Cardiac fibroblast (primary cell): ENCODE data around the gene FURIN.
"Not testable (repeated sequence)": the region's sequence is repeated elsewhere in the genome, so short reads cannot be mapped to it uniquely, and the experiment has no call there.

ENCODE experiments used
- DNase-seq, 2 donors: peaks; one replicate each; pipeline versions ENCODE4 v3.0.0 to v3.0.0-alpha.2; 2010; ENCODE audit warnings: low read depth in 2 of 2
- H3K4me3 ChIP-seq, 2 donors: replicated peaks in 1 of 2; 1 replicate in 1 of 2; 2 replicates in 1 of 2; pipeline ENCODE4 v1.5.1; 2011; ENCODE audit warnings: low read depth in 2 of 2, low read length in 2 of 2, mild to moderate bottlenecking in 2 of 2, moderate library complexity in 1 of 2
- TF ChIP-seq, protein P1 (sequence below): IDR thresholded peaks from one replicate; pipeline ENCODE4 v1.5.1; 2011; ENCODE audit warnings: low read depth, mild to moderate bottlenecking, low read length, inconsistent platforms

FURIN gene

GRCh38 chr15:90844696-90845095 lies 23.7 kb upstream of the FURIN start:
- DNase-seq: no peak
- TF ChIP-seq, protein P1, sequence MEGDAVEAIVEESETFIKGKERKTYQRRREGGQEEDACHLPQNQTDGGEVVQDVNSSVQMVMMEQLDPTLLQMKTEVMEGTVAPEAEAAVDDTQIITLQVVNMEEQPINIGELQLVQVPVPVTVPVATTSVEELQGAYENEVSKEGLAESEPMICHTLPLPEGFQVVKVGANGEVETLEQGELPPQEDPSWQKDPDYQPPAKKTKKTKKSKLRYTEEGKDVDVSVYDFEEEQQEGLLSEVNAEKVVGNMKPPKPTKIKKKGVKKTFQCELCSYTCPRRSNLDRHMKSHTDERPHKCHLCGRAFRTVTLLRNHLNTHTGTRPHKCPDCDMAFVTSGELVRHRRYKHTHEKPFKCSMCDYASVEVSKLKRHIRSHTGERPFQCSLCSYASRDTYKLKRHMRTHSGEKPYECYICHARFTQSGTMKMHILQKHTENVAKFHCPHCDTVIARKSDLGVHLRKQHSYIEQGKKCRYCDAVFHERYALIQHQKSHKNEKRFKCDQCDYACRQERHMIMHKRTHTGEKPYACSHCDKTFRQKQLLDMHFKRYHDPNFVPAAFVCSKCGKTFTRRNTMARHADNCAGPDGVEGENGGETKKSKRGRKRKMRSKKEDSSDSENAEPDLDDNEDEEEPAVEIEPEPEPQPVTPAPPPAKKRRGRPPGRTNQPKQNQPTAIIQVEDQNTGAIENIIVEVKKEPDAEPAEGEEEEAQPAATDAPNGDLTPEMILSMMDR: no peak
- H3K4me3 ChIP-seq: no peak overlapping the region

- no peak overlapping the region for H3K4me3 ChIP-seq
- peak; percentile 61 to 90 for DNase-seq
- TF ChIP-seq, protein P1: no peak
Measured at GRCh38 chr15:90845201-90845949, 23.0 kb upstream of the FURIN start.

DNA sequence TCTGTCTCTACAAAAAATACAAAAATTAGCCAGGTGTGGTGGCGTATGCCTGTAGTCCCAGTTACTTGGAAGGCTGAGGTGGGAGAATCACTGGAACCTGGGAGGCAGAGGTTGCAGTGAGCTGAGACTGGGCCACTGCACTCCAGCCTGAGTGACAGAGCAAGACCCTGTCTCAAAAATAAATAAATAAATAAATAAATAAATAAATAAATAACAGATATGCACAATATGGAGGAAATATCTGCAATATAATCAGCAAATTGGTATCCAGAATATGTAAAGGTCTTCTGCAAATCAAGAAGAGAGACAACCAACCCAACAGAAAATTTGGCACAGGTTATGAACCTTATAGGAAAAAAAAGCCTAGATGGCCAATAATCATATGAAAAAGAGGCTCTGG lies 19.0 kb upstream of the FURIN start:
- not testable (repeated sequence) for DNase-seq, H3K4me3 ChIP-seq

- no peak overlapping the region for H3K4me3 ChIP-seq
- no peak for DNase-seq
- TF ChIP-seq, protein P1: no peak
Measured at GRCh38 chr15:90851114-90851513, 17.3 kb upstream of the FURIN start.

- no peak for DNase-seq
- TF ChIP-seq, protein P1: no peak
- no peak overlapping the region for H3K4me3 ChIP-seq
Measured at GRCh38 chr15:90851940-90852339, 16.4 kb upstream of the FURIN start.

GRCh38 chr15:90855139-90855538 lies 13.2 kb upstream of the FURIN start:
- no peak overlapping the region for H3K4me3 ChIP-seq
- TF ChIP-seq, protein P1: no peak
- no peak for DNase-seq

DNA sequence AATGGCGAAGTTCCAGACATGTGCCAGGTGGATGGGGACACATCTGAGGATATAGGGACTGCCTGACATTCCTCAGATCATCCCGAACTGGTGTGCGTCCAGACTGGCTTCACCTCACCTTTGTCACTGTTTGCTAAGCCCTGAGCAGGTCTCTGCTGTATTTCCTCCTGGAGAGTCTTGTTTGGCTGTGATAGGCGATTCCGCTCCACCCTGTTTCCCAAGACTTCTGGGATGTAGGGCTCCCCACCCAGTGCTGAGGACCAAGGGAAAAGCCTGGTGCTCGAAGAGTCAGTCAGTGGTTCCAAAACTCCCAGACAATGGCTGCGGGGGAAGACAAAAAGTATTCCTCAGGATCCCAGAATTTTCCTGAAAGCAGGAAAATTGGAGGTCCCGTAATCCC lies 11.1 kb upstream of the FURIN start:
- TF ChIP-seq, protein P1: no peak
- no peak for DNase-seq
- H3K4me3 ChIP-seq: no peak overlapping the region
